Panc1 (cell line): ENCODE data around the gene NAA38. TPM values are rescaled to one million over a fixed set of nuclear protein-coding genes. Genes with fewer than 3 reads are reported as not detected.

Source experiments
- ATAC-seq: fragments of 200-7000 bp; cut with Tn5 transposase; 2 replicates; pipeline ENCODE4 v1.9.1; 2020; ENCODE audit warnings: mild to moderate bottlenecking, moderate library complexity
- BruUV-seq: library from RNA; stranded (reverse); fragments of 400-500 nt; replicated peaks from 2 replicates; lab custom pipeline; 2021; lab: Mats Ljungman, UMichigan
- CTCF ChIA-PET: fragments of 300-600 bp; sonication (Branson Sonifier 250); formaldehyde crosslinking; loops from one replicate; lab custom pipeline; 2022; ENCODE audit warnings: antibody characterized with exemption; lab: Charles Lee
- POLR2A ChIA-PET: fragments of 300-600 bp; sonication (Branson Sonifier 250); formaldehyde crosslinking; loops from one replicate; lab custom pipeline; 2022; ENCODE audit warnings: antibody characterized with exemption; lab: Charles Lee
- DNase-seq: peaks from one replicate; pipeline ENCODE4 v3.0.0-alpha.2; 2010; ENCODE audit warnings: low read depth, low spot score
- H3K27ac ChIP-seq: 2 replicates; pipeline ENCODE4 v1.5.1; 2011; ENCODE audit warnings: mild to moderate bottlenecking, low read length, inconsistent platforms
- H3K27me3 ChIP-seq: fragments of 200-500 bp; sonication (Bioruptor generic); 2 replicates; pipeline ENCODE4 v1.6.0; 2014; ENCODE audit warnings: low read length, inconsistent platforms; ENCODE audit not compliant: control insufficient read depth, insufficient read depth
- H3K36me3 ChIP-seq: fragments of 200-500 bp; sonication (Bioruptor generic); 2 replicates; pipeline ENCODE4 v1.5.1; 2014; ENCODE audit warnings: inconsistent platforms, mild to moderate bottlenecking, low read length, moderate library complexity; ENCODE audit not compliant: control insufficient read depth, insufficient read depth
- H3K4me1 ChIP-seq: 2 replicates; pipeline ENCODE4 v1.5.1; 2011; ENCODE audit warnings: inconsistent platforms, mild to moderate bottlenecking, low read length, moderate library complexity; ENCODE audit not compliant: control insufficient read depth, insufficient read depth
- H3K4me3 ChIP-seq, 2 experiments: 2 replicates each; pipeline ENCODE4 v1.5.1; 2011 to 2012; ENCODE audit warnings: low read depth in 2 of 2, low read length in 2 of 2, mild to moderate bottlenecking in 2 of 2, inconsistent platforms in 1 of 2, moderate library complexity in 1 of 2
- H3K9me3 ChIP-seq: fragments of 200-500 bp; sonication (Bioruptor generic); 2 replicates; pipeline ENCODE4 v1.5.1; 2014; ENCODE audit warnings: low read depth, mild to moderate bottlenecking, inconsistent platforms, low read length, moderate library complexity; ENCODE audit not compliant: control insufficient read depth, insufficient read depth
- POLR2AphosphoS5 ChIP-seq: IDR thresholded peaks from 2 replicates; pipeline ENCODE4 v1.6.1; 2012; ENCODE audit warnings: mild to moderate bottlenecking, low read depth, low read length, moderate library complexity
- SIN3A ChIP-seq: IDR thresholded peaks from 2 replicates; pipeline ENCODE4 v1.6.1; 2012; ENCODE audit warnings: low read depth, mild to moderate bottlenecking, low read length, moderate library complexity, borderline replicate concordance; ENCODE audit not compliant: insufficient read depth
- TCF7L2 ChIP-seq: IDR thresholded peaks from 2 replicates; pipeline ENCODE4 v1.6.1; 2011; ENCODE audit warnings: mild to moderate bottlenecking, low read depth, low read length, inconsistent platforms
- in situ Hi-C: cut with HindIII; loops from 2 replicates; pipeline ENCODE4 v1.10.0; 2016; ENCODE audit warnings: low sequenced_read_pairs, low pct_unique_long_range_greater_than_20kb
- intact Hi-C: fragments of 100-400 bp; cut with micrococcal nuclease; formaldehyde crosslinking; loops from one replicate; pipeline ENCODE4 v1.10.0; 2022; ENCODE audit not compliant: unreplicated experiment
- total RNA-seq: library from RNA; stranded (reverse); gene quantifications from one replicate; pipeline ENCODE4 v1.2.1, GENCODE V29; 2021; ENCODE audit not compliant: unreplicated experiment
- TF ChIP-seq, protein P1 (sequence below), 2 experiments: IDR thresholded peaks; 2 replicates each; pipeline ENCODE4 v1.6.1; 2011 to 2012; ENCODE audit warnings: low read depth in 2 of 2, control low read depth in 1 of 2, low read length in 1 of 2, mild to moderate bottlenecking in 1 of 2, moderate library complexity in 1 of 2; ENCODE audit not compliant: insufficient read depth in 1 of 2
- TF ChIP-seq, protein P2 (sequence below): fragments of 450-650 bp; IDR thresholded peaks from 2 replicates; pipeline ENCODE4 v1.5.1; 2017; ENCODE audit warnings: mild to moderate bottlenecking

The NAA38 gene
- total RNA-seq, 1 experiment from 2014 or later: 75.2 TPM

DNA sequence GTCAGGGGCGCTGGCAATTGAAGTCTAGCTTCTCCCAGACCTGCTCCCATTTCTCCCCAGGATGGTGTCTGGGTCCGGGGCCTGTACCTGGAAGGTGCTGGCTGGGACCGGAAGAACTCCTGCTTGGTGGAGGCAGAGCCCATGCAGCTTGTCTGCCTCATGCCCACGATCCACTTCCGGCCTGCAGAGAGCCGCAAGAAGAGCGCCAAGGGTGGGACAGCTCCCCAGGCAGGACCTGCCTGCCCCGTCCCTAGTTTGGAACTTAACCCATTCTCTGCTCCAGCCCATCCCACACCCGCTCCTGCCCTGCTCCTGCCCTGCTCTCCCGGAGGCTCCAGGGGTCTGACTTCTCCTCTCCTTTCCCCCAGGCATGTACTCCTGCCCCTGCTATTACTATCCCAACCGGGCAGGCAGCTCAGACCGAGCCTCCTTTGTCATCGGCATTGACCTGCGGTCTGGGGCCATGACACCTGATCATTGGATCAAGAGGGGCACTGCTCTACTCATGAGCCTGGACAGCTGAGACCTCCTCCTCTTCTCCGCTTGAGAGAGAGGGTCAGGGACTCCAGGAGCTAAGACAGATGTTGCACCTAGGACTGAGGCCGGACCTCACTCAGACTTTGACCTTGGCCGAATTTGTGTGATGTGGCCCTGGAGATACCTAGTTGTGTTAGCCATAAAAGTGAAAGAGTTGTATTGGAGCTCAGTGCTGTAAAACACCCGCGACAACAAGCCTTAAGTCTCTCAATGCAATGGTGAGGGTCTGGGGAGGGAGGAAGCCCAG, 24.2 kb downstream of the NAA38 start:
- intact Hi-C loops (no loop called here), in situ Hi-C loops (no loop called here)
- Histone ChIP-seq H3K27me3 (no peaks in the 10 kb centered on the region), H3K9me3 (no peaks in the 10 kb centered on the region), H3K36me3 (no peaks in the 10 kb centered on the region; the same call in 1 of the 2 replicates), H3K4me1 (peaks cover 14% of the 10 kb centered on the region), H3K4me3 (peak overlapping the region; percentile 66 to 83), H3K27ac (no peak overlapping the region)
- TF ChIP-seq POLR2AphosphoS5: no peak
- no peak for TF ChIP-seq TCF7L2
- TF ChIP-seq, protein P1, sequence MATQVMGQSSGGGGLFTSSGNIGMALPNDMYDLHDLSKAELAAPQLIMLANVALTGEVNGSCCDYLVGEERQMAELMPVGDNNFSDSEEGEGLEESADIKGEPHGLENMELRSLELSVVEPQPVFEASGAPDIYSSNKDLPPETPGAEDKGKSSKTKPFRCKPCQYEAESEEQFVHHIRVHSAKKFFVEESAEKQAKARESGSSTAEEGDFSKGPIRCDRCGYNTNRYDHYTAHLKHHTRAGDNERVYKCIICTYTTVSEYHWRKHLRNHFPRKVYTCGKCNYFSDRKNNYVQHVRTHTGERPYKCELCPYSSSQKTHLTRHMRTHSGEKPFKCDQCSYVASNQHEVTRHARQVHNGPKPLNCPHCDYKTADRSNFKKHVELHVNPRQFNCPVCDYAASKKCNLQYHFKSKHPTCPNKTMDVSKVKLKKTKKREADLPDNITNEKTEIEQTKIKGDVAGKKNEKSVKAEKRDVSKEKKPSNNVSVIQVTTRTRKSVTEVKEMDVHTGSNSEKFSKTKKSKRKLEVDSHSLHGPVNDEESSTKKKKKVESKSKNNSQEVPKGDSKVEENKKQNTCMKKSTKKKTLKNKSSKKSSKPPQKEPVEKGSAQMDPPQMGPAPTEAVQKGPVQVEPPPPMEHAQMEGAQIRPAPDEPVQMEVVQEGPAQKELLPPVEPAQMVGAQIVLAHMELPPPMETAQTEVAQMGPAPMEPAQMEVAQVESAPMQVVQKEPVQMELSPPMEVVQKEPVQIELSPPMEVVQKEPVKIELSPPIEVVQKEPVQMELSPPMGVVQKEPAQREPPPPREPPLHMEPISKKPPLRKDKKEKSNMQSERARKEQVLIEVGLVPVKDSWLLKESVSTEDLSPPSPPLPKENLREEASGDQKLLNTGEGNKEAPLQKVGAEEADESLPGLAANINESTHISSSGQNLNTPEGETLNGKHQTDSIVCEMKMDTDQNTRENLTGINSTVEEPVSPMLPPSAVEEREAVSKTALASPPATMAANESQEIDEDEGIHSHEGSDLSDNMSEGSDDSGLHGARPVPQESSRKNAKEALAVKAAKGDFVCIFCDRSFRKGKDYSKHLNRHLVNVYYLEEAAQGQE (IDR thresholded peaks at IDR 0.05; ENCODE audit: insufficient read depth in 1 of 2, low read depth in 2 of 2, low read length in 1 of 2): no peak
- TF ChIP-seq, protein P2, sequence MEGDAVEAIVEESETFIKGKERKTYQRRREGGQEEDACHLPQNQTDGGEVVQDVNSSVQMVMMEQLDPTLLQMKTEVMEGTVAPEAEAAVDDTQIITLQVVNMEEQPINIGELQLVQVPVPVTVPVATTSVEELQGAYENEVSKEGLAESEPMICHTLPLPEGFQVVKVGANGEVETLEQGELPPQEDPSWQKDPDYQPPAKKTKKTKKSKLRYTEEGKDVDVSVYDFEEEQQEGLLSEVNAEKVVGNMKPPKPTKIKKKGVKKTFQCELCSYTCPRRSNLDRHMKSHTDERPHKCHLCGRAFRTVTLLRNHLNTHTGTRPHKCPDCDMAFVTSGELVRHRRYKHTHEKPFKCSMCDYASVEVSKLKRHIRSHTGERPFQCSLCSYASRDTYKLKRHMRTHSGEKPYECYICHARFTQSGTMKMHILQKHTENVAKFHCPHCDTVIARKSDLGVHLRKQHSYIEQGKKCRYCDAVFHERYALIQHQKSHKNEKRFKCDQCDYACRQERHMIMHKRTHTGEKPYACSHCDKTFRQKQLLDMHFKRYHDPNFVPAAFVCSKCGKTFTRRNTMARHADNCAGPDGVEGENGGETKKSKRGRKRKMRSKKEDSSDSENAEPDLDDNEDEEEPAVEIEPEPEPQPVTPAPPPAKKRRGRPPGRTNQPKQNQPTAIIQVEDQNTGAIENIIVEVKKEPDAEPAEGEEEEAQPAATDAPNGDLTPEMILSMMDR: no peak
- TF ChIP-seq SIN3A: no peak
- ChIA-PET CTCF (no interaction called here), POLR2A (interaction anchor here (1.1 kb wide), 1 partner anchor 24 kb away, joined by 4 read pairs; the partner anchor contains the start of gene NAA38)
- BruUV-seq: no TSS peak
- no peak for ATAC-seq
- DNase-seq: no peak

DNA sequence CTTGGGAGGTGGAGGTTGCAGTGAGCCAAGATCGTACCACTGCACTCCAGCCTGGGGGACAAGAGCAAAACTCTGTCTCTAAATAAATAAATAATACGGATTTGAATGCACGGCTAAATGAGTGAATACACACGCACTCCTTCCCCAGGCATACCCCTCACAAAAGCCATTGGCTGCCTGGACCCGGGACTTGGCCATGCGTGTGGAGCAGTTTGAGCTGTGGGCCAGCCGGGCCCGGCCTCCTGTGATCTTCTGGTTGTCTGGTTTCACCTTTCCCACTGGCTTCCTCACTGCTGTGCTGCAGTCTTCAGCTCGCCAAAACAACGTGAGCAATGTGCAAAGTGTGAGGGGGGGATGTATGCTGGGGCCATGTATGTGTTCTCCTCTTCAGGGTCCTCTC, 24.9 kb downstream of the NAA38 start:
- no peaks in the 10 kb centered on the region; the same call in 1 of the 2 replicates for H3K36me3 ChIP-seq

More for the DNA sequence above, 24.9 kb downstream of the NAA38 start:
- CTCF ChIA-PET: interaction anchor here (0.5 kb wide), 1 partner anchor 19 kb away, joined by 3 read pairs; no protein-coding TSS in a partner anchor
- Histone ChIP-seq H3K27ac (no peak overlapping the region), H3K4me3 (no peak overlapping the region), H3K4me1 (peaks cover 8% of the 10 kb centered on the region), H3K9me3 (no peaks in the 10 kb centered on the region), H3K27me3 (no peaks in the 10 kb centered on the region)
- POLR2A ChIA-PET: no interaction called here
- no TSS peak for BruUV-seq
- ATAC-seq: no peak
- in situ Hi-C loops: no loop called here
- TF ChIP-seq POLR2AphosphoS5 (no peak), SIN3A (no peak), TCF7L2 (no peak)
- TF ChIP-seq, protein P1 (IDR thresholded peaks at IDR 0.05; ENCODE audit: insufficient read depth in 1 of 2, low read depth in 2 of 2, low read length in 1 of 2): no peak
- TF ChIP-seq, protein P2: no peak
- no peak for DNase-seq
- intact Hi-C loops: no loop called here
